AG09319 (cell line): Measurements from ENCODE around the gene UBE2E2.

Experiments
- DNase-seq: peaks from one replicate; pipeline ENCODE4 v3.0.0-alpha.2; 2010; ENCODE audit warnings: low read depth; ENCODE audit errors: extremely low read depth
- CTCF ChIP-seq: IDR thresholded peaks from 2 replicates; pipeline ENCODE4 v1.5.1; 2011; ENCODE audit warnings: low read depth, mild to moderate bottlenecking, inconsistent platforms, low read length, moderate library complexity

UBE2E2 gene

GRCh38 chr3:23590424-23591273 is 387.5 kb downstream of the UBE2E2 start:
- no peak for DNase-seq
- no peak for TF ChIP-seq CTCF

GRCh38 chr3:23591374-23591773 is 388.2 kb downstream of the UBE2E2 start:
- no peak for DNase-seq
- no peak for TF ChIP-seq CTCF

- no peak for TF ChIP-seq CTCF
- no peak for DNase-seq
Observed at GRCh38 chr3:23592961-23593931, 390.1 kb downstream of the UBE2E2 start.

- no peak for TF ChIP-seq CTCF
- DNase-seq, result no peak
Observed at GRCh38 chr3:23594066-23594465, 390.9 kb downstream of the UBE2E2 start.

DNA sequence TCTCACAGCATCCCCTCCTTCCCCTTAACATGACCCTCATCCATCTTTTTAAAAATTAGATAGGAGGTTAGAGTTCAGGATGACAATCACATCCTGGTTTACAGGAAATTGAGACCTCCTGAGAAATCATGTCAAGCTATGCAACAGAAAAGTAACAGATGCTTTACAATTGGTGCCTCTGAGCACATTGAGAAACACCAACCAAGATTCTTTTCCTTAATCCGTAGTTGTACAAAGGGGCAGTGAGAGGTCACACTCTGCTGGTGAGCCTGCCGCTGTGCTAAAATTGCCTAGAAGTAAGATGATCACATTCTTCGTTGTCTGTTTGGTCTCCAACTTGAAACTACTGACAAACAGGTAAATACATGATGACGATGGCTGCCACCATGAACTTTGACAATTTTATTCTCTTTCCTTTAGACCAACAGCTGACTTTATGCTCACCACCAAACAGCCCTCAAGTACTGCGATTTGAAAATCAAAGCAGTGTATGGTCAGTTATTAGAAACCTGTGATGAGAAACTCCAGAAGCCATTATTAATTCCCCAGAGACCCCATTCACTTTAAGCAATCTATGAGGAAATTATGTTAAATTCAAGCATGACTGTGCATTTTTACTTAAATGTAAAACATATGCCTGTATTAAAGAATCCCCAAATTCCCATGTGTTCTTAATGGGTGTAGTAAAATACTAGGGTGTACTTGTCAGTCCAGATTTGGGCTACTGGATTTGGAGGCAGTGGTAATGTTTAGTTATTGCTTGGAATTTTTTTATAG is 392.0 kb downstream of the UBE2E2 start:
- DNase-seq, result no peak
- no peak for TF ChIP-seq CTCF

- TF ChIP-seq CTCF, result no peak
- no peak for DNase-seq
Observed at GRCh38 chr3:23595851-23596250, 392.7 kb downstream of the UBE2E2 start.
